ENCODE data around the gene UNKL.

DNA sequence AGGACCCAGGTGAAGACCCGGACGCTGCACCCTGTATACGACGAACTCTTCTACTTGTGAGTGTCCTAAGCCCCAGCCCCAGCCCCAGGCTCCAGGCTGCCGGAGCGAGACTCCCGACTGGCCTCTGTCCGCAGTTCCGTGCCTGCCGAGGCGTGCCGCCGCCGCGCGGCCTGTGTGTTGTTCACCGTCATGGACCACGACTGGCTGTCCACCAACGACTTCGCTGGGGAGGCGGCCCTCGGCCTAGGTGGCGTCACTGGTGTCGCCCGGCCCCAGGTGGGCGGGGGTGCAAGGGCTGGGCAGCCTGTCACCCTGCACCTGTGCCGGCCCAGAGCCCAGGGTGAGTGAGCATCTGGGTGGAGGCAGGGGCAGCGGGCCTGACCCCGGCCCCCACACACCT is 66.5 kb downstream of the UNKL start:
- TF ChIP-seq CTCF (IDR thresholded peaks at IDR 0.05 in 4 of 5, conservative IDR thresholded peaks at IDR 0.05 in 1 of 5) (no peak), POLR2A (IDR thresholded peaks at IDR 0.05) (no peak)
